ENCODE data around the gene PLCH1.

Gene PLCH1

DNA sequence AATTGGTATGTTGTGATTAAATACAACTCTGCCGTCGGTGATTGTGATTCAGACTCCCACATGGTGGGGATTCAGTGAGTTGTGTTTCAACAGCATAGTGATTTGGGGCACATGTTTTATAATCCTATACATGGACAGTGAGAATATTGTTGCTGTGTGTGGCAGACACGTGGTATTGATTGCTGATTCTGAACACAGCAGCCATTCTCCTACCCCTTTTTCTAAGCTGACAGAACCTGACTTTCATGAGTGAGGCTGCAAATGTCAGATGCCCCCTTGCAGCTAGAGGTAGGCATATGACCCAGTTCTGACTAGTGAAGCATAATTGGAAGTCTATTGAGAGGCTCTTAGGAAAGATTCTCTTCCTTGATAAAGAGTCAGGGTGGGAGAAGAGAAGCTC is 296.3 kb downstream of the PLCH1 start:
- DNase-seq (ENCODE audit: low read depth in 1 of 2, low spot score in 1 of 2), result no peak
- H3K4me3 ChIP-seq (replicated peaks; ENCODE audit: insufficient read depth, low read length), result no peak overlapping the region
- TF ChIP-seq GABPA (IDR thresholded peaks at IDR 0.05; ENCODE audit: low read depth), result no peak
- TF ChIP-seq, protein P1, sequence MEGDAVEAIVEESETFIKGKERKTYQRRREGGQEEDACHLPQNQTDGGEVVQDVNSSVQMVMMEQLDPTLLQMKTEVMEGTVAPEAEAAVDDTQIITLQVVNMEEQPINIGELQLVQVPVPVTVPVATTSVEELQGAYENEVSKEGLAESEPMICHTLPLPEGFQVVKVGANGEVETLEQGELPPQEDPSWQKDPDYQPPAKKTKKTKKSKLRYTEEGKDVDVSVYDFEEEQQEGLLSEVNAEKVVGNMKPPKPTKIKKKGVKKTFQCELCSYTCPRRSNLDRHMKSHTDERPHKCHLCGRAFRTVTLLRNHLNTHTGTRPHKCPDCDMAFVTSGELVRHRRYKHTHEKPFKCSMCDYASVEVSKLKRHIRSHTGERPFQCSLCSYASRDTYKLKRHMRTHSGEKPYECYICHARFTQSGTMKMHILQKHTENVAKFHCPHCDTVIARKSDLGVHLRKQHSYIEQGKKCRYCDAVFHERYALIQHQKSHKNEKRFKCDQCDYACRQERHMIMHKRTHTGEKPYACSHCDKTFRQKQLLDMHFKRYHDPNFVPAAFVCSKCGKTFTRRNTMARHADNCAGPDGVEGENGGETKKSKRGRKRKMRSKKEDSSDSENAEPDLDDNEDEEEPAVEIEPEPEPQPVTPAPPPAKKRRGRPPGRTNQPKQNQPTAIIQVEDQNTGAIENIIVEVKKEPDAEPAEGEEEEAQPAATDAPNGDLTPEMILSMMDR (IDR thresholded peaks at IDR 0.05; ENCODE audit: insufficient read depth, low read length), result no peak
- no peak for TF ChIP-seq POLR2AphosphoS5 (IDR thresholded peaks at IDR 0.05; ENCODE audit: low read depth)
- TF ChIP-seq REST (IDR thresholded peaks at IDR 0.05; ENCODE audit: insufficient replicate concordance, low read depth), result no peak
- no peak for TF ChIP-seq SPI1 (IDR thresholded peaks at IDR 0.05; ENCODE audit: borderline replicate concordance, low read depth)
- H3K27me3 ChIP-seq (ENCODE audit: insufficient read depth, poor library complexity, severe bottlenecking), result no peaks in the 10 kb centered on the region
- no peak overlapping the region for H3K27ac ChIP-seq (replicated peaks)

DNA sequence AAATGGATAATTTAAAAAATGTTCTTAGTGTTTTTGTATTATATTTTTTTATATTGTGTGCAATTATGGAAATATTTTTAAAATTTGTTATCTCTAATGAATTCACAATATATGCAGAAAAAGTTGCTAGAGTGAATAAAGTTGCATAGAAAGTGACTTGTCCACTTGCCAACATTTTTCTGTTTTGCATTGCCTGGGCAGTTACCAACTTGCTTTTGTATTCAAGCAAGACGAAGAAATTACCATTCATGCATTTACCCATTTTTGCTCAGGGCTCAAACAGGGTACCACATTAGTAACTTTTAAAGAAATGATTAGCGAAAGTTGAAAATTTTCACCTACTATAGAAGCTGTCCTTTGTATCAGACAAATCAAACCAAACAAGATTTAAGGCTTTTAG is 298.5 kb downstream of the PLCH1 start:
- TF ChIP-seq, protein P1 (IDR thresholded peaks at IDR 0.05; ENCODE audit: insufficient read depth, low read length), result no peak
- TF ChIP-seq SPI1 (IDR thresholded peaks at IDR 0.05; ENCODE audit: borderline replicate concordance, low read depth), result no peak
- no peak for TF ChIP-seq REST (IDR thresholded peaks at IDR 0.05; ENCODE audit: insufficient replicate concordance, low read depth)
- TF ChIP-seq GABPA (IDR thresholded peaks at IDR 0.05; ENCODE audit: low read depth), result no peak
- TF ChIP-seq POLR2AphosphoS5 (IDR thresholded peaks at IDR 0.05; ENCODE audit: low read depth), result no peak
- Histone ChIP-seq H3K4me3 (replicated peaks; ENCODE audit: insufficient read depth, low read length) (no peak overlapping the region), H3K27me3 (ENCODE audit: insufficient read depth, poor library complexity, severe bottlenecking) (no peaks in the 10 kb centered on the region), H3K27ac (replicated peaks) (no peak overlapping the region)
- no peak for DNase-seq (ENCODE audit: low read depth in 1 of 2, low spot score in 1 of 2)

DNA sequence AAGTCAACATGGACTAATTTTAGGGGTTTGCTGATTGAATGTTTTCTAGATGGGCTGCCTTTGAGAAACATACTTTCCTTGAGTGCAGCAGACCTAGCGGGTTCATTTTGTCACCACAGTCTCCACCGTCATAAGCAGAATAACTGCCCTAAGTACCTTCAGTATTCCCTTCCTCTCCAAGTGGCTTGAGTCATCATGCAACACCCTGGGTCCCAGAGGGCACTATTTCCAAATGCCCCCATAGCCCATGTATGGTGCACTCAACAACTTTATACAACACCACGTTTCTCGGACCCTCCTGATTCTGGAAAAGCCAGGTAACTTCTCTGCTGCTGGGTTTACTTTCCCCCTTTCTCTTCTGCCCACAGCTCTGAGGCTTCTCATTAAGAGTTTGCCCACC is 300.1 kb downstream of the PLCH1 start:
- DNase-seq (ENCODE audit: low read depth in 1 of 2, low spot score in 1 of 2), result no peak
- Histone ChIP-seq H3K27ac (replicated peaks) (no peak overlapping the region), H3K27me3 (ENCODE audit: insufficient read depth, poor library complexity, severe bottlenecking) (no peaks in the 10 kb centered on the region), H3K4me3 (replicated peaks; ENCODE audit: insufficient read depth, low read length) (no peak overlapping the region)
- TF ChIP-seq REST (IDR thresholded peaks at IDR 0.05; ENCODE audit: insufficient replicate concordance, low read depth), result no peak
- TF ChIP-seq, protein P1 (IDR thresholded peaks at IDR 0.05; ENCODE audit: insufficient read depth, low read length), result no peak
- TF ChIP-seq SPI1 (IDR thresholded peaks at IDR 0.05; ENCODE audit: borderline replicate concordance, low read depth), result no peak
- TF ChIP-seq GABPA (IDR thresholded peaks at IDR 0.05; ENCODE audit: low read depth), result no peak
- TF ChIP-seq POLR2AphosphoS5 (IDR thresholded peaks at IDR 0.05; ENCODE audit: low read depth), result no peak

Data from HL-60 (cell line).